ENCODE measurements around the gene FDX1. TPM values are rescaled to one million over a fixed set of nuclear protein-coding genes. Genes with fewer than 3 reads are reported as not detected.
"Not testable (repeated sequence)": the region's sequence is repeated elsewhere in the genome, so short reads cannot be mapped to it uniquely, and the experiment has no call there.

The FDX1 gene
- total RNA-seq, 3 donors from 2014 or later (not counting 1 experiment from before 2014, with no cell fraction given): 6.7 to 7.9 (median 7.8) TPM

- Mint-ChIP-seq H3K4me1 (no peaks in the 10 kb centered on the region), H3K4me3 (no peak overlapping the region), H3K36me3 (no peaks in the 10 kb centered on the region), H3K27me3 (ENCODE audit: low read depth in 2 of 2) (peaks cover 25 to 28% of the 10 kb centered on the region in 2 donors), H3K27ac (no peak overlapping the region), H3K9me3 (no peaks in the 10 kb centered on the region)
- no peaks in the 10 kb centered on the region for H3K4me1 ChIP-seq (ENCODE audit: control insufficient read depth, insufficient read depth, low read length)
- no peak overlapping the region for H3K4me3 ChIP-seq (ENCODE audit: low read length)
- 86% methylated on average over 2 of the region's 3 CpGs for WGBS (ENCODE audit: insufficient coverage)
- no peaks in the 10 kb centered on the region for H3K9me3 ChIP-seq (ENCODE audit: control insufficient read depth, insufficient read depth, low read length)
- TF ChIP-seq CTCF (IDR thresholded peaks at IDR 0.05): no peak
- intact Hi-C loops (cut with micrococcal nuclease): no loop called here
- ATAC-seq: no peak
- DNase-seq: no peak
- H3K36me3 ChIP-seq (ENCODE audit: control insufficient read depth, insufficient read depth, low read length): no peaks in the 10 kb centered on the region
- H3K27me3 ChIP-seq (ENCODE audit: control insufficient read depth, insufficient read depth, low read length): no peaks in the 10 kb centered on the region
- no peak overlapping the region for H3K27ac ChIP-seq (ENCODE audit: low read length)
Observed at GRCh38 chr11:110392056-110392455, 37.7 kb upstream of the FDX1 start.

- H3K27me3 ChIP-seq (ENCODE audit: control insufficient read depth, insufficient read depth, low read length); H3K9me3 ChIP-seq (ENCODE audit: control insufficient read depth, insufficient read depth, low read length); H3K4me1 ChIP-seq (ENCODE audit: control insufficient read depth, insufficient read depth, low read length); DNase-seq; H3K4me3 ChIP-seq (ENCODE audit: low read length); H3K27ac Mint-ChIP-seq; H3K36me3 ChIP-seq (ENCODE audit: control insufficient read depth, insufficient read depth, low read length); H3K9me3 Mint-ChIP-seq; H3K4me1 Mint-ChIP-seq; H3K27ac ChIP-seq (ENCODE audit: low read length); ATAC-seq; H3K36me3 Mint-ChIP-seq; intact Hi-C loops (cut with micrococcal nuclease); H3K4me3 Mint-ChIP-seq: not testable (repeated sequence)
- WGBS (ENCODE audit: insufficient coverage): 88% methylated on average over 8 of the region's 8 CpGs
- H3K27me3 Mint-ChIP-seq (ENCODE audit: low read depth in 2 of 2): peaks cover 23 to 50% of the 10 kb centered on the region in 2 donors
Observed at GRCh38 chr11:110397668-110398286, 32.0 kb upstream of the FDX1 start.

GRCh38 chr11:110403585-110403984, 26.2 kb upstream of the FDX1 start:
- DNase-seq; H3K4me3 ChIP-seq (ENCODE audit: low read length); H3K36me3 ChIP-seq (ENCODE audit: control insufficient read depth, insufficient read depth, low read length); H3K27me3 Mint-ChIP-seq (ENCODE audit: low read depth in 2 of 2); intact Hi-C loops (cut with micrococcal nuclease); H3K27ac Mint-ChIP-seq; H3K27ac ChIP-seq (ENCODE audit: low read length); H3K4me3 Mint-ChIP-seq; H3K4me1 Mint-ChIP-seq; H3K9me3 ChIP-seq (ENCODE audit: control insufficient read depth, insufficient read depth, low read length); H3K27me3 ChIP-seq (ENCODE audit: control insufficient read depth, insufficient read depth, low read length); H3K9me3 Mint-ChIP-seq; H3K36me3 Mint-ChIP-seq; ATAC-seq; H3K4me1 ChIP-seq (ENCODE audit: control insufficient read depth, insufficient read depth, low read length): not testable (repeated sequence)
- WGBS (ENCODE audit: insufficient coverage): 98% methylated on average over 4 of the region's 5 CpGs

GRCh38 chr11:110405636-110406035, 24.1 kb upstream of the FDX1 start:
- H3K36me3 Mint-ChIP-seq; H3K4me1 Mint-ChIP-seq; H3K27ac ChIP-seq (ENCODE audit: low read length); DNase-seq; H3K27ac Mint-ChIP-seq; H3K9me3 Mint-ChIP-seq; H3K36me3 ChIP-seq (ENCODE audit: control insufficient read depth, insufficient read depth, low read length); H3K27me3 Mint-ChIP-seq (ENCODE audit: low read depth in 2 of 2); H3K4me1 ChIP-seq (ENCODE audit: control insufficient read depth, insufficient read depth, low read length); H3K4me3 Mint-ChIP-seq; H3K4me3 ChIP-seq (ENCODE audit: low read length); ATAC-seq; intact Hi-C loops (cut with micrococcal nuclease); H3K27me3 ChIP-seq (ENCODE audit: control insufficient read depth, insufficient read depth, low read length); H3K9me3 ChIP-seq (ENCODE audit: control insufficient read depth, insufficient read depth, low read length): not testable (repeated sequence)
- WGBS (ENCODE audit: insufficient coverage): 82% methylated on average over 3 of the region's 4 CpGs

GRCh38 chr11:110407315-110407714, 22.4 kb upstream of the FDX1 start:
- DNase-seq: no peak
- H3K4me1 Mint-ChIP-seq: no peaks in the 10 kb centered on the region
- H3K9me3 Mint-ChIP-seq: no peaks in the 10 kb centered on the region
- Histone ChIP-seq H3K36me3 (ENCODE audit: control insufficient read depth, insufficient read depth, low read length) (no peaks in the 10 kb centered on the region), H3K9me3 (ENCODE audit: control insufficient read depth, insufficient read depth, low read length) (peaks cover 3% of the 10 kb centered on the region), H3K27me3 (ENCODE audit: control insufficient read depth, insufficient read depth, low read length) (no peaks in the 10 kb centered on the region), H3K4me3 (ENCODE audit: low read length) (no peak overlapping the region), H3K27ac (ENCODE audit: low read length) (no peak overlapping the region), H3K4me1 (ENCODE audit: control insufficient read depth, insufficient read depth, low read length) (no peaks in the 10 kb centered on the region)
- H3K4me3 Mint-ChIP-seq: no peak overlapping the region
- 87% methylated on average over 4 of the region's 5 CpGs for WGBS (ENCODE audit: insufficient coverage)
- no peaks in the 10 kb centered on the region for H3K36me3 Mint-ChIP-seq
- intact Hi-C loops (cut with micrococcal nuclease): no loop called here
- ATAC-seq: no peak
- peaks cover 0 to 3% of the 10 kb centered on the region in 2 donors for H3K27me3 Mint-ChIP-seq (ENCODE audit: low read depth in 2 of 2)
- no peak for TF ChIP-seq CTCF (IDR thresholded peaks at IDR 0.05)
- no peak overlapping the region for H3K27ac Mint-ChIP-seq

All from natural killer cell (primary cell).